Activated T-cell treated with anti-CD3 and anti-CD28 coated beads for 24 hours (primary cell): Measurements from ENCODE around the gene TIAM1.

ENCODE experiments used
- DNase-seq: peaks from one replicate; pipeline ENCODE4 v3.0.0-alpha.2; 2020; ENCODE audit warnings: low read depth

The TIAM1 gene

DNA sequence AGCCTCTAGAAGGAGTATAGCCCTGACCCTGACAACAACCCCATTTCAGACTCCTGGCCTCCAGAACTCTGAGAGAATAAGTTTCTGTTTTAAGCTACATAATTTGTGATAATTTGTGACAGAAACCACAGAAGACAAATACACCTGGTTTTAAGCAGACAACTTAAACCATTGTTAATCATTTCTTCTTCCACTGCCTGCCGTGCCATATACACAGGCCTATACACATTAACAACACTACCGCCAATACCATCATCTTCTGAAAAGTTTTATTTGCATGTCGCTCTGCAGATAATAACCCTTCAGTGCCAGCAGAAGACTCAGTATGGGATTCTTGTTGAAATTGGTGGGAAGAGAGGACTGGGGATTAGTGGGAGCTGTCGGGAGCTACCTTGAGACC is 265.8 kb downstream of the TIAM1 start:
- no peak for DNase-seq

DNA sequence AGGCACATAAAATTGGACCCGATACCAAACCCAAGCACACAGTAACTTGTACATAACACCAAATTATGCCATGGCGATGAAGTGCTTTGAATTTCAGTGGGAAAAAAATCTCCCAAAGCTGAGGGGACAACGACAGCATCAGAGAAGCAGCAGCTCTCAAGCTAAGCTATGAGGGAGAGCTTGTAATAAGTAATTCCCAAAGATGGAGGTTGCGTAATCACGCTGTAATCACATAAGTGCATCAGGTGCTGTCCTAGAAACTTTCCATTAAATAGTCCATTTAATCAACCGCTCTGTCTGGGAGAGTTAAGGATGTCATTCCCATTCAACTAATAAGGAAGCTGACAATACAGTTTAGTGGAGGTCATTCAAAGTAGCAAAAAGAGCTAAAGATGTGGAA is 268.2 kb downstream of the TIAM1 start:
- DNase-seq: no peak

DNA sequence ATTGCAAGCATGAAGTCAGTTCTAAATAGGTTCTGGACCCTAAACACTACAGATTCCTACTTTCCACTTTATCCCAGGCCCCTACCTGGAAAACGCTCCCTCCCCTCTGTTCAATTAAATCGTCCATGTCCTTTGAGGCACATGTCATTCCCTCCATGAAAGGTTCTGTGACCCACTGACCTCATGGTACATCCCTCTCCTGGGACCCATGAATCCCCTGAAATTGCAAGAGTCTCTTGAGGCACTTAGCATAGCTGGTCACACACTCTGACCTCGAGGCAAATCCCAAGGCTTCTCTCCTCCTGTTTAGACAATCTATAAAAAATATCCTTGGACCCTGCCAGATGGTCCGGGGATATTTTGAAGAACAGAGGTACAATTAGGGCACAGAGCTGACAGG is 271.5 kb downstream of the TIAM1 start:
- no peak for DNase-seq
